ENCODE measurements around the gene PTCD2. TPM values are rescaled to one million over a fixed set of nuclear protein-coding genes. Genes with fewer than 3 reads are reported as not detected.
A peak's percentile ranks its signal among the peaks of the same experiment; 100 is the strongest.

The PTCD2 gene
- total RNA-seq, 1 donor from 2014 or later, result 15.1 TPM

DNA sequence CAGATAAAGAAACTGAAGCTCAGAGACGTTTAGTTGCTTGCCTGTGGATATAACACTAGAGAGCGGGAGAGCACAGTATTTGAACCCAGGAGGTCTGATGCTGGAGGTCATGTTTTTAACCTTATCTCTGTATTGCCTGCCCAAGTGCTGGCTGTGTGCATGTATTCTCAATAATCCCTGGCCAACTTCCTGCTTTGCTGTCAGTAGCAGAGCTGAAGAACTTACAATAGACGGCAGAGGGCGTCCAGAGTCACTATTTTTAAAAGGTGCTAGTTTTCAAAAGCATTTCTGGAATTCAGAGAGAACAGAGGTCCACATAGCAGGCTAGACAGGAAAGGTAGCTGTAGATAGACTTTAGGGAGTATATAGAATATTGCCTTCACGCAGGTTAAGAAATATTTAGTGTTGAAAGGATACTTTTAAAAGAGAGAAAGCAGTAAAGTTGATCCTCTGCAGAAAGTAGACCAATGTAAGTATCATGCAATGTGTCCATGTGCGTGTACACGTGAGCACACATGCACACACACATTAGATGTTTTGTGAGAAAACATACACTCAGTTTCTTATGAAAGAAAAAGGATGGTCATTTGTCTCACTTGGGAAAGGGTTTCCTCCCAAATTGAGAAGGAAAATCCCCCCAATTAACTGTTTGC lies 46.3 kb downstream of the PTCD2 start:
- H3K27ac Mint-ChIP-seq, result no peak overlapping the region
- H3K4me1 Mint-ChIP-seq, result peaks cover 3% of the 10 kb centered on the region
- H3K27me3 Mint-ChIP-seq, result no peaks in the 10 kb centered on the region

DNA sequence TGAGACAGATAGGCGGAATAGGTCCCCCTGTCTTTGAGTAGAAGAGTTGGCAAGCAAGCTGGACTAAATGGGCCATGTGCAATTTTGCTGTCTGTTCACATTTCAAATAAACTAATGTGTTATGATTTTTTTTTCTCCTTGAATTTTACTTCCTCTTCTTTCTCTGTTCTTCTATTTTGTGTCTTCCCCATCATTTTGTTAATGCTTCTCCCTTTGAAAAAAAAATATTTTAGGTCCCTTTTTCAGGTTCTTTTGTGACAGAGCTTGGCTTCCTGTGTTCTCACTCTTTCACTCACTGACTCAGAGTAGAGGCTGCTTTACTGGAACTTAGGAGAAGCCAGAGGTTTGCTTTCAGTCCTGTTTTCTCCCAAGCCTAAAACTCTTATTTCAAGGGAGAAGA lies 48.1 kb downstream of the PTCD2 start:
- Mint-ChIP-seq H3K27me3 (no peaks in the 10 kb centered on the region), H3K4me3 (no peak overlapping the region), H3K4me1 (peaks cover 3% of the 10 kb centered on the region), H3K27ac (no peak overlapping the region), H3K9me3 (no peaks in the 10 kb centered on the region), H3K36me3 (ENCODE audit: low read depth) (peaks cover 2% of the 10 kb centered on the region)
- intact Hi-C loops (cut with micrococcal nuclease), result no loop called here
- no peak for DNase-seq

More for the DNA sequence above, 46.3 kb downstream of the PTCD2 start:
- DNase-seq, result peak; percentile 79
- peaks cover 17% of the 10 kb centered on the region for H3K36me3 Mint-ChIP-seq (ENCODE audit: low read depth)
- no peak overlapping the region for H3K4me3 Mint-ChIP-seq
- intact Hi-C loops (cut with micrococcal nuclease), result loop anchor here (1.0 kb wide), 2 partner anchors 158 to 453 kb away; no protein-coding TSS in a partner anchor
- H3K9me3 Mint-ChIP-seq, result no peaks in the 10 kb centered on the region

DNA sequence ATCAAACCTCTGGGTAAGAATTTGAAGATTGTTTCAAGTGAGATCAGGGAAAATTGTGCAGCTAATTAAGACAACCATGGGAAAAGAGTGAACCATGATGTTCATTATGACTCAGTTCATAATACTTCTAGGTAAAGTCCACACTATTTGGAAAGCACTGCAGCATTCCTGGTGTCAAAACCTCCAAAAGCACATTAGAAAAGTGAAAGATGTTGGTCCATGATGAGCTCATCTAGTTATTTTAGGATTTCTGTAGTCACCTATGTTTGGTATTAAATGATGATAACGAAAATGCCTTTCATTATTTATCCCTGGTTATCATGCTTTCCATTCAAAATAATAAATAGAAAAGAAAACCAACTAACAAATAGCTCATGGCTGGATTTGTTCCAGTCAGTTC lies 49.1 kb downstream of the PTCD2 start:
- Mint-ChIP-seq H3K27me3 (no peaks in the 10 kb centered on the region), H3K36me3 (ENCODE audit: low read depth) (no peaks in the 10 kb centered on the region), H3K27ac (no peak overlapping the region), H3K4me3 (no peak overlapping the region), H3K9me3 (no peaks in the 10 kb centered on the region), H3K4me1 (peaks cover 3% of the 10 kb centered on the region)
- DNase-seq, result no peak
- intact Hi-C loops (cut with micrococcal nuclease), result no loop called here

GRCh38 chr5:72369711-72370110 lies 49.5 kb downstream of the PTCD2 start:
- Mint-ChIP-seq H3K4me3 (no peak overlapping the region), H3K36me3 (ENCODE audit: low read depth) (no peaks in the 10 kb centered on the region), H3K9me3 (no peaks in the 10 kb centered on the region), H3K27me3 (no peaks in the 10 kb centered on the region), H3K27ac (no peak overlapping the region), H3K4me1 (peaks cover 3% of the 10 kb centered on the region)
- intact Hi-C loops (cut with micrococcal nuclease), result no loop called here
- DNase-seq, result no peak

DNA sequence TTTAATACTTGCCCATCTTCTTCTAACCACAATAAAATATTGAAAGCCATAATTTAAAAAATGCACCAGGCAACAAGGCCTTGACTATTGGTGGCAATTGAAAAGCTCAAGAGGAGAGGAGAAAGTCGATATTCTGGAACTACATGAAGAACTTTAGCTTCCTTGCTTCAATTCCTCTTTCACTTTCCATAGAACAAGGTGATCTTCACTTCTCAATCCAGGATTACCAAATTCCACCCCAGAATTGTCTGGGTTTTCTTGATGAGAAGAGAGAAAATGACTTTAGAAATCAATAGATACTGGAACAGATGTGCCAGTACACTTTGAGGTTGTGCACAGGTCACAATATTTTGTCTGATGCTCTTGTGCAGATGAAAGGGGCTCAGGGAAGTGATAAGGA lies 52.2 kb downstream of the PTCD2 start:
- Mint-ChIP-seq H3K27me3 (peaks cover 4% of the 10 kb centered on the region), H3K4me3 (no peak overlapping the region), H3K9me3 (no peaks in the 10 kb centered on the region), H3K27ac (no peak overlapping the region), H3K4me1 (no peaks in the 10 kb centered on the region), H3K36me3 (ENCODE audit: low read depth) (no peaks in the 10 kb centered on the region)
- no peak for DNase-seq
- intact Hi-C loops (cut with micrococcal nuclease), result no loop called here

GRCh38 chr5:72372923-72373322 lies 52.8 kb downstream of the PTCD2 start:
- Mint-ChIP-seq H3K27me3 (peaks cover 5% of the 10 kb centered on the region), H3K36me3 (ENCODE audit: low read depth) (no peaks in the 10 kb centered on the region), H3K9me3 (no peaks in the 10 kb centered on the region), H3K4me3 (no peak overlapping the region), H3K27ac (no peak overlapping the region), H3K4me1 (no peaks in the 10 kb centered on the region)
- intact Hi-C loops (cut with micrococcal nuclease), result no loop called here
- no peak for DNase-seq

DNA sequence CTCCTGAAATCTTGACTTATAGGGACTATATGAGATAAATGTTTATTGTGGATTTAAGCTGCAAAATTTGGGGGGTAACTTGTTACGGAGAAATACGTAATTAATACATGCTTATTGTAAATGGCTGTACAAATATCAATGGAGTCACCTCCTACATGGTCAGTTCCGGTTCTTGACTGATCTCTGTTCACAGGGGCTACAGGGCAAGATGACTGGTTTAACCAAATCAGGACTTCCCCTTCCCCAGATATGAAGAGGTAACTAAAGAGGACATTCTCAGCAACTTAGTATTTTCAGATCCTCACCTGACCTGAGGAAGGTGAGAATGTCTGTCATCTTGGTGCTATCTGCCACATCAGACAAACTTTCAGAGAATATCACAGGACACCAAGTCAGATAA lies 54.7 kb downstream of the PTCD2 start:
- no peaks in the 10 kb centered on the region for H3K9me3 Mint-ChIP-seq
- H3K4me3 Mint-ChIP-seq, result no peak overlapping the region
- DNase-seq, result no peak
- H3K27me3 Mint-ChIP-seq, result peaks cover 13% of the 10 kb centered on the region
- H3K4me1 Mint-ChIP-seq, result no peaks in the 10 kb centered on the region
- H3K27ac Mint-ChIP-seq, result no peak overlapping the region
- intact Hi-C loops (cut with micrococcal nuclease), result no loop called here
- H3K36me3 Mint-ChIP-seq (ENCODE audit: low read depth), result no peaks in the 10 kb centered on the region

- intact Hi-C loops (cut with micrococcal nuclease), result no loop called here
- Mint-ChIP-seq H3K4me1 (no peaks in the 10 kb centered on the region), H3K9me3 (no peaks in the 10 kb centered on the region), H3K4me3 (no peak overlapping the region), H3K36me3 (ENCODE audit: low read depth) (no peaks in the 10 kb centered on the region), H3K27me3 (peaks cover 16% of the 10 kb centered on the region), H3K27ac (no peak overlapping the region)
- DNase-seq, result no peak
Observed at GRCh38 chr5:72376381-72376780, 56.2 kb downstream of the PTCD2 start.

- H3K9me3 Mint-ChIP-seq, result no peaks in the 10 kb centered on the region
- peaks cover 16% of the 10 kb centered on the region for H3K27me3 Mint-ChIP-seq
- H3K4me3 Mint-ChIP-seq, result no peak overlapping the region
- no peaks in the 10 kb centered on the region for H3K36me3 Mint-ChIP-seq (ENCODE audit: low read depth)
- intact Hi-C loops (cut with micrococcal nuclease), result no loop called here
- H3K27ac Mint-ChIP-seq, result no peak overlapping the region
- H3K4me1 Mint-ChIP-seq, result no peaks in the 10 kb centered on the region
- no peak for DNase-seq
Observed at GRCh38 chr5:72377910-72378638, 57.9 kb downstream of the PTCD2 start.

- intact Hi-C loops (cut with micrococcal nuclease), result no loop called here
- Mint-ChIP-seq H3K27me3 (peaks cover 16% of the 10 kb centered on the region), H3K4me3 (no peak overlapping the region), H3K27ac (no peak overlapping the region), H3K4me1 (no peaks in the 10 kb centered on the region), H3K36me3 (ENCODE audit: low read depth) (no peaks in the 10 kb centered on the region), H3K9me3 (no peaks in the 10 kb centered on the region)
- no peak for DNase-seq
Observed at GRCh38 chr5:72378639-72379289, 58.6 kb downstream of the PTCD2 start.

GRCh38 chr5:72379936-72380335 lies 59.8 kb downstream of the PTCD2 start:
- no peak overlapping the region for H3K27ac Mint-ChIP-seq
- peaks cover 16% of the 10 kb centered on the region for H3K27me3 Mint-ChIP-seq
- H3K4me1 Mint-ChIP-seq, result no peaks in the 10 kb centered on the region
- no peak overlapping the region for H3K4me3 Mint-ChIP-seq
- H3K36me3 Mint-ChIP-seq (ENCODE audit: low read depth), result no peaks in the 10 kb centered on the region
- DNase-seq, result no peak
- H3K9me3 Mint-ChIP-seq, result no peaks in the 10 kb centered on the region
- intact Hi-C loops (cut with micrococcal nuclease), result no loop called here

DNA sequence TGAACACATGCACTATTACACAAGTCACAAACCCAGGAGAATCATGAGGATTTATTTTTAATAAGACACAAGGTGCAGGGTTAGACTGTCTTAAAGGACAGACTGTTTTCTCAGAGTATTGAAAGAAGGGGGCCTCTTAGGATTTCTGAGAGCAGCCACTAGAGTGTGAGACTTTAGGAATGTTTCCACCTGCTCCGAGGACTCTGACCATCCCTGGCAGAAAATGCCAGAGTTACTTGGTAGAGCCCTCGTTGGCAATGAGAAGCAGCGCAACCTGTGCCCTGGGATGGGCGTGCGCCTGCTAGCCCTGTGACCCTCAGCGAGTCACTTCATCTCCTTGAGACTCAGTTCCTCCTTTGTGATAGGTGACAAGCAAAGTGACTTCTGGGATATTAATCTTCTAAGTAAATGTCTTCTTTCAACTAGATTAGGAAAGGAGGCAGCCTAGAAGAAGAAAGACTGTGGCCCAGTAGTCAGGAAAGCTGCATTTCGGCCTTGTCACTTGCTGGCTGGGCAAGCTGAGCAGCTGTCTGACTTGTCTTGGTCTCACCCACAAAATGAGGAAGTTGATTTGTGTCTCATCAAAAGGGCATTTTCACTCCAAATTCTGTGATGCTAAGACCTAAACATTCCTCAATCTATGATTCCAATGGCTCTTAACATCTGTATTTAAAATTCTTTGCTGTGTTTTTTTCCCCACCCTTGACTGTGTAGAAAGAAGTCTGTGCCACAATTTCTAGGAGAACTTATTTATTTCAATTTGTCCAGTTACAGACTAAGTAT lies 60.5 kb downstream of the PTCD2 start:
- Mint-ChIP-seq H3K36me3 (ENCODE audit: low read depth) (no peaks in the 10 kb centered on the region), H3K9me3 (no peaks in the 10 kb centered on the region), H3K4me3 (no peak overlapping the region), H3K27ac (no peak overlapping the region), H3K4me1 (no peaks in the 10 kb centered on the region), H3K27me3 (peaks cover 16% of the 10 kb centered on the region)
- intact Hi-C loops (cut with micrococcal nuclease), result no loop called here
- no peak for DNase-seq

- Mint-ChIP-seq H3K36me3 (ENCODE audit: low read depth) (no peaks in the 10 kb centered on the region), H3K9me3 (no peaks in the 10 kb centered on the region), H3K27me3 (peaks cover 15% of the 10 kb centered on the region), H3K4me1 (no peaks in the 10 kb centered on the region), H3K27ac (no peak overlapping the region), H3K4me3 (no peak overlapping the region)
- intact Hi-C loops (cut with micrococcal nuclease), result no loop called here
- DNase-seq, result no peak
Observed at GRCh38 chr5:72383280-72383679, 63.1 kb downstream of the PTCD2 start.

DNA sequence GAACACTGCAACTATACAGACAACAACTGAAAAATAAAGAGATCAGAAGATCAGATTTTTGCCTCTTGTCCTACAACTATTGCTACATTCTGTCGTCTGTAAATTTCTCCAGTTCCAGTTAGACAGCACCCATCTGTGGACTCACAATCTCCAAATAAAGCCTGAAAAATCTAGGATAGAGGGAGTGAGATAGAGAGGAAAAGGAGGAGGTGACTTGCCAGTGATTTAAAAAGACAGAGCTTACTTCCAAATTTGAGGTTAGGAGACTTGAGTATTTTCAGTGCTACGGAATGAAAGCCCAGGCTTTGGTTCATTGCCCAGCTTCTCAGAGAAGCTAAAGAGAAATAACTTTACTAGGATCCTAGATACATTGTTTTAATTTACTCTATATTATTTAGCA lies 63.6 kb downstream of the PTCD2 start:
- H3K36me3 Mint-ChIP-seq (ENCODE audit: low read depth), result no peaks in the 10 kb centered on the region
- H3K9me3 Mint-ChIP-seq, result no peaks in the 10 kb centered on the region
- DNase-seq, result no peak
- H3K4me3 Mint-ChIP-seq, result no peak overlapping the region
- no peak overlapping the region for H3K27ac Mint-ChIP-seq
- peaks cover 14% of the 10 kb centered on the region for H3K27me3 Mint-ChIP-seq
- intact Hi-C loops (cut with micrococcal nuclease), result no loop called here
- no peaks in the 10 kb centered on the region for H3K4me1 Mint-ChIP-seq
